GM21515 (cell line): ENCODE results near the gene PDLIM4.

ENCODE experiments used
- ATAC-seq: cut with Tn5 transposase; IDR thresholded peaks from one replicate; pipeline ENCODE4 v1.9.1; 2021; ENCODE audit not compliant: unreplicated experiment

PDLIM4 gene

GRCh38 chr5:132227235-132227484 is 30.3 kb upstream of the PDLIM4 start:
- no peak for ATAC-seq

GRCh38 chr5:132227485-132228240 is 29.8 kb upstream of the PDLIM4 start, which contains the start of gene P4HA2:
P4HA2 (minus strand) TSS chr5:132227853; CDS start chr5:132218626, 9,227 bp downstream.
- ATAC-seq = peak; percentile 95

- no peak for ATAC-seq
Measured at GRCh38 chr5:132228241-132229035, 29.1 kb upstream of the PDLIM4 start.

GRCh38 chr5:132229236-132229635 is 28.3 kb upstream of the PDLIM4 start:
- ATAC-seq = no peak

GRCh38 chr5:132230871-132231270 is 26.6 kb upstream of the PDLIM4 start:
- ATAC-seq = no peak

GRCh38 chr5:132232465-132232864 is 25.0 kb upstream of the PDLIM4 start:
- no peak for ATAC-seq

- ATAC-seq = no peak
Measured at GRCh38 chr5:132233081-132233480, 24.4 kb upstream of the PDLIM4 start.

- no peak for ATAC-seq
Measured at GRCh38 chr5:132233811-132234683, 23.4 kb upstream of the PDLIM4 start.

GRCh38 chr5:132234684-132235062 is 22.8 kb upstream of the PDLIM4 start:
- ATAC-seq = no peak

- ATAC-seq = no peak
Measured at GRCh38 chr5:132235340-132235739, 22.2 kb upstream of the PDLIM4 start.

GRCh38 chr5:132237141-132237540 is 20.4 kb upstream of the PDLIM4 start:
- no peak for ATAC-seq

- no peak for ATAC-seq
Measured at GRCh38 chr5:132237670-132238069, 19.8 kb upstream of the PDLIM4 start.

GRCh38 chr5:132238169-132238744 is 19.2 kb upstream of the PDLIM4 start:
- no peak for ATAC-seq

GRCh38 chr5:132238901-132239500 is 18.5 kb upstream of the PDLIM4 start:
- no peak for ATAC-seq

GRCh38 chr5:132239776-132240175 is 17.7 kb upstream of the PDLIM4 start:
- no peak for ATAC-seq

- no peak for ATAC-seq
Measured at GRCh38 chr5:132243366-132243977, 14.0 kb upstream of the PDLIM4 start.

GRCh38 chr5:132245593-132245992 is 11.9 kb upstream of the PDLIM4 start:
- no peak for ATAC-seq

- no peak for ATAC-seq
Measured at GRCh38 chr5:132246806-132247205, 10.7 kb upstream of the PDLIM4 start.

- no peak for ATAC-seq
Measured at GRCh38 chr5:132250547-132250946, 6.9 kb upstream of the PDLIM4 start.

- no peak for ATAC-seq
Measured at GRCh38 chr5:132251220-132251725, 6.2 kb upstream of the PDLIM4 start.
